Omental fat pad (tissue), 4 donors: ENCODE results near the gene MEGF11. TPM values are rescaled to one million over a fixed set of nuclear protein-coding genes. Genes with fewer than 3 reads are reported as not detected.

Source experiments
- ATAC-seq: fragments of 150-250 bp; one replicate; pipeline ENCODE4 v1.9.1; 2016; ENCODE audit warnings: mild to moderate bottlenecking, moderate library complexity; ENCODE audit not compliant: low FRiP score
- DNase-seq: peaks from one replicate; pipeline ENCODE4 v3.0.0-alpha.2; 2019; ENCODE audit warnings: low spot score
- total RNA-seq, 4 donors: library from RNA; depleted of rRNA; stranded (reverse); fragments of >200 nt; gene quantifications; one replicate each; pipeline ENCODE4 v1.1.0, GENCODE V29; 2016
- TF ChIP-seq, protein P1 (sequence below), 3 donors: fragments of 450-650 bp; IDR thresholded peaks; one replicate each; pipeline ENCODE4 v1.5.1; 2016 to 2017; ENCODE audit warnings: antibody characterized with exemption in 3 of 3, mild to moderate bottlenecking in 3 of 3, moderate library complexity in 2 of 3

The MEGF11 gene
- total RNA-seq, 4 donors from 2014 or later: 0.47 TPM; not detected in 3

DNA sequence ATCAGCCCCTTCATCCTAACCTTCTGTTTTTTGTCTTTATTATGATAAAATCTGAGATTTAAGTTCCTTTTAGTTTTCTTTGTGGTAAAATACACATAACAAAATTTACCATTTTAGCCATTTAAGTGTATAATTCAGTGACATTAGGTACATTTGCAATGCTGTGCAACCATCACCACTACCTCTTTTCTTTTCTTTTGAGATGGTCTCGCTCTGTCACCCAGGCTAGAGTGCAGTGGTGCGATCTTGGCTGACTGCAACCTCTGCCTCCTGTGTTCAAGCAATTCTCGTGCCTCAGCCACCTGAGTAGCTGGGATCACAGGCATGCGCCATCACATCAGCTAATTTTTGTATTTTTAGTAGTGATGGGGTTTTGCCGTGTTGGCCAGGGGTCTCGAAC, 390.4 kb downstream of the MEGF11 start:
- TF ChIP-seq, protein P1, sequence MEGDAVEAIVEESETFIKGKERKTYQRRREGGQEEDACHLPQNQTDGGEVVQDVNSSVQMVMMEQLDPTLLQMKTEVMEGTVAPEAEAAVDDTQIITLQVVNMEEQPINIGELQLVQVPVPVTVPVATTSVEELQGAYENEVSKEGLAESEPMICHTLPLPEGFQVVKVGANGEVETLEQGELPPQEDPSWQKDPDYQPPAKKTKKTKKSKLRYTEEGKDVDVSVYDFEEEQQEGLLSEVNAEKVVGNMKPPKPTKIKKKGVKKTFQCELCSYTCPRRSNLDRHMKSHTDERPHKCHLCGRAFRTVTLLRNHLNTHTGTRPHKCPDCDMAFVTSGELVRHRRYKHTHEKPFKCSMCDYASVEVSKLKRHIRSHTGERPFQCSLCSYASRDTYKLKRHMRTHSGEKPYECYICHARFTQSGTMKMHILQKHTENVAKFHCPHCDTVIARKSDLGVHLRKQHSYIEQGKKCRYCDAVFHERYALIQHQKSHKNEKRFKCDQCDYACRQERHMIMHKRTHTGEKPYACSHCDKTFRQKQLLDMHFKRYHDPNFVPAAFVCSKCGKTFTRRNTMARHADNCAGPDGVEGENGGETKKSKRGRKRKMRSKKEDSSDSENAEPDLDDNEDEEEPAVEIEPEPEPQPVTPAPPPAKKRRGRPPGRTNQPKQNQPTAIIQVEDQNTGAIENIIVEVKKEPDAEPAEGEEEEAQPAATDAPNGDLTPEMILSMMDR (IDR thresholded peaks at IDR 0.05): no peak
- no peak for ATAC-seq
- no peak for DNase-seq

DNA sequence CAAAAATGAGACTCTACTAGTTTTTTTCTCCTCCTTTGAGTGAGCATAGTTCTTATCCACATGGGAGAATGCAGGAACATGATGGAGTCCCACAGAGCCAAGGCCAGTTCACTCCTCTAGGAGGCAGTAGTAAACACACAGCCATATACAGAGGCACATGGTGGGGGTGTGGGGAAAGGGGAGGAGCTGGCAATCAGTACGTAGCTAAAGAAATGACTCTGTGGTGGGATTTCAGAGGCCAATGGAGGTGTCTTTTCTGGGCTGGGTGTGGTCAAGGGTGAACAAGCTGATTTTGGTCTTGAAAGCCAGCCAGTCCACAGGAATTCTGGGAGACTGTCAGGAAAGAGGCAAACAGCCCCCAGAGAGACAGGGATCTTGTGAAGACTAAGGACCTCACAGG, 390.9 kb downstream of the MEGF11 start:
- DNase-seq (no peak), ATAC-seq (no peak)
- TF ChIP-seq, protein P1 (IDR thresholded peaks at IDR 0.05): no peak

DNA sequence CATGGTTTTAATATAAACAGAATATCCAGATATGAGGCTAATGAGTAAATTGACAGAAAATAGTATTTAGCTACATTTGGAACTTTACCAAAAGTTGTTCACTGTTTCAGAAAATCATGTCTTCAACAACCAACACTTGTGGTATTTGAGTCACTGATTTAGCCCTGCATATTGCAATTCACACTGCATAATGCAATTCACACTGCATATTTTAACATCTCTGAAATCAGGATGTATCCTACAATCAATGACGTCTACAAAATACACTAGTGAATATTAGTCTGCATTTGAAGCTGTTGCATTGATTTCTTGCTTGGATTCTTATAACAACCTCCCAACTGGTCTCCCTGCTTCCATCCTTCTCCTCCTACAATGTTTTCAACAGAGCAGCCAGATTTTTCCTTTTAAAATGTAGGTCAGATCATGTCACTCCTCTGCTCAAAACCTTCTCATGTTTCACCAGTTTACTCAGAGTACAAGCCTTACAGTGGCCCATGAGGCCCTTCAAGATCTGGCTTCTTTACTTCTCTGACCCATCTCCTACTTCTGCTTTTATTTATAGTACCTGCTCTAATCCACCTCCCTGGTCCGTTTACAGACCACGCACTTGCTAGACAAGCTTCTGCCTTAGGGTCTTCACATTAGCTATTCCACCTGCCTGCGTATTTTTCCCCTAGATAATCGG, 395.7 kb downstream of the MEGF11 start:
- TF ChIP-seq, protein P1 (IDR thresholded peaks at IDR 0.05): no peak
- ATAC-seq: no peak
- DNase-seq: no peak

DNA sequence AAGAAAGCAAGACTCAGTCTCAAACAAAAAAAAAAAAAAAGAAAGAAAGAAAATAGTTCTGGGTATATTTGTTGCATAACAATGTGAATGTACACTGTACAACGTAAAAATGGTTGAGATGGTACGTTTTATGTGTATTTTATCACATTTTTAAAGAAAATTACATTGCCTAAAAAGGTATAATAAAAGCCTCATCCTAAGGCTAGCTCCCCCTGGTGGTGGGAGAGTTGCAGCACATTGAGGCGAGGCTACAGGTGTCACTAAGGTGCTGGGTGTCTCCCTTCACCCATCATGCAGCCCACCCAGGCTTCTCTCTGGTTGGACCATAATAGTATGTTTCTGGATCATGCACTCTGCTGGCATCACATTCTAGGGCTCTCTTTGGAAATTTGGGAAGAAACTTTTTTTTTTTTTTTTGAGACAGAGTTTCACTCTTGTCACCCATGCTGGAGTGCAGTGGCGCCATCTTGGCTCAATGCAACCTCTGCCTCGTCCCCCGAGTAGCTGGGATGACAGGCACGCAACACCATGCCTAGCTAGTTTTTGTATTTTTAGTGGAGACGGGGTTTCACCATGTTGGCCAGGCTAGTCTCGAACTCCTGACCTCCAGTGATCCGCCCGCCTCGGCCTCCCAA, 396.6 kb downstream of the MEGF11 start:
- TF ChIP-seq, protein P1 (IDR thresholded peaks at IDR 0.05): no peak
- ATAC-seq: no peak
- peak; percentile 81 for DNase-seq

DNA sequence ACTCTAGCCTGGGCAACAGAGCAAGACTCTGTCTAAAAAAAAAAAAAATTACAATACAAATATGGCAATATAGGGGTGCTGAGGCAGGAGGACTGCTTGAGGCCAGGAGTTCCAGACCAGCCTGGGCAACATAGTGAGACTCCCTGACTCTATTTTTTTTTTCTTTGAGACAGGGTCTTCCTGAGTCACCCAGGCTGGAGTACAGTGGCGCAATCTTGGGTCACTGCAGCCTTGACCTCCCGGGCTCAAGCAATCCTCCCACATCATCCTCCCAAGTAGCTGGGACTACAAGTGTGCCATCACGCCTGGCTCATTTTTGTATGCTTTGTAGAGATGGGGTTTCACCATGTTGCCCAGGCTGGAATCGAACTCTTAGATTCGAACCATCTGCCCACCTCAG, 401.6 kb downstream of the MEGF11 start:
- TF ChIP-seq, protein P1 (IDR thresholded peaks at IDR 0.05): no peak
- ATAC-seq (no peak), DNase-seq (no peak)

DNA sequence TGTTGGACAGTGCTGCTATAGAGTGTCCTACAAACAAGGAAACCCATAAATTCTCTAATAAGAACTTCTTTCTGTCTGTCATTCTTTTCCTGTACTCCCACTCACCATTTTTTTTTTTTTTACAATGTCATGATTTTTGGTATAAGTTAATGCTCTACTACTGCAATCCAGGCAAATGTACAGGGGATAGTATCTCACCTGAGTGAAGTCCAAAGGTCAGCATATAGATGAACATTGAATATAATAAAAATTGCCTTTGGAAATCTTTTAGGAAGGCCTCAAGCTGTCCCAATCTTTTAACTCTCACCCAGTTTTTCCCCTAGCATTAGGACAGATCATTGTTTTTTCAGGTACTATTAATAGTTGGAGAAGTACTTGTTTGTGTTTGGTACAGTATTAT, 405.6 kb downstream of the MEGF11 start:
- no peak for DNase-seq
- ATAC-seq: no peak
- TF ChIP-seq, protein P1 (IDR thresholded peaks at IDR 0.05): no peak
